Heart left ventricle (tissue), 13 donors: Measurements from ENCODE around the gene XRCC3.

Experiments
- POLR2A ChIP-seq, 2 donors: fragments of 450-650 bp; IDR thresholded peaks; one replicate each; pipeline ENCODE4 v1.6.1; 2017; ENCODE audit warnings: antibody characterized with exemption in 2 of 2, mild to moderate bottlenecking in 2 of 2, moderate library complexity in 2 of 2
- TF ChIP-seq, protein P1 (sequence below), 12 donors: fragments of 200-600 bp; sonication (generic) in 4 of 12; IDR thresholded peaks; one replicate each; pipeline versions ENCODE4 v1.5.0 to v1.8.0; 2018 to 2022; ENCODE audit warnings: antibody characterized with exemption in 12 of 12, mild to moderate bottlenecking in 5 of 12
- donor health status: ischemic (EF 13 %, LVEDD 7.1; RV severe dilation, severe dysfunction).
- donor health status: DM: no; HTN: yes; CAD: no.
- donor health status: DM: no; HTN: no; CAD: no.
- donor health status: ischemic (EF 25% LVEDD 6.9; RV normal size, moderate dysfunction).
- donor health status: ischemic (EF 25% LVEDD 5.7; RV mildly dilated, moderate dysfunction).
- donor health status: ischemic (EF 35%, LVEDD 5.7; RV mildly dilated, moderate dysfunction).
- donor health status: nonischemic (EF 11% LVEDD 7.7; RV severe dilation, severe dysfunction).
- donor health status: DM: yes; HTN: yes; CAD: no.
- donor health status: PGD.
- donor health status: ischemic (EF 29% LVEDD 5.4; RV normal size, mild dysfunction).
- donor health status: nonischemic (EF 23%, LVEDD 6.1; RV moderate dilation, normal function).

- TF ChIP-seq, protein P1, sequence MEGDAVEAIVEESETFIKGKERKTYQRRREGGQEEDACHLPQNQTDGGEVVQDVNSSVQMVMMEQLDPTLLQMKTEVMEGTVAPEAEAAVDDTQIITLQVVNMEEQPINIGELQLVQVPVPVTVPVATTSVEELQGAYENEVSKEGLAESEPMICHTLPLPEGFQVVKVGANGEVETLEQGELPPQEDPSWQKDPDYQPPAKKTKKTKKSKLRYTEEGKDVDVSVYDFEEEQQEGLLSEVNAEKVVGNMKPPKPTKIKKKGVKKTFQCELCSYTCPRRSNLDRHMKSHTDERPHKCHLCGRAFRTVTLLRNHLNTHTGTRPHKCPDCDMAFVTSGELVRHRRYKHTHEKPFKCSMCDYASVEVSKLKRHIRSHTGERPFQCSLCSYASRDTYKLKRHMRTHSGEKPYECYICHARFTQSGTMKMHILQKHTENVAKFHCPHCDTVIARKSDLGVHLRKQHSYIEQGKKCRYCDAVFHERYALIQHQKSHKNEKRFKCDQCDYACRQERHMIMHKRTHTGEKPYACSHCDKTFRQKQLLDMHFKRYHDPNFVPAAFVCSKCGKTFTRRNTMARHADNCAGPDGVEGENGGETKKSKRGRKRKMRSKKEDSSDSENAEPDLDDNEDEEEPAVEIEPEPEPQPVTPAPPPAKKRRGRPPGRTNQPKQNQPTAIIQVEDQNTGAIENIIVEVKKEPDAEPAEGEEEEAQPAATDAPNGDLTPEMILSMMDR (IDR thresholded peaks at IDR 0.05): no peak
- no peak for TF ChIP-seq POLR2A (IDR thresholded peaks at IDR 0.05)
Observed at GRCh38 chr14:103732868-103733620, 17.8 kb upstream of the XRCC3 start.
